DLD1 (cell line): ENCODE data around the gene SEPTIN3.

ENCODE experiments used
- in situ Hi-C: cut with HindIII; loops from 2 replicates; pipeline ENCODE4 v1.10.0; 2017; ENCODE audit warnings: low sequenced_read_pairs

SEPTIN3 gene

GRCh38 chr22:42007922-42008321 is 38.7 kb downstream of the SEPTIN3 start:
- in situ Hi-C loops = no loop called here

GRCh38 chr22:42010778-42011177 is 41.5 kb downstream of the SEPTIN3 start:
- in situ Hi-C loops = loop anchor here (10.0 kb wide), 1 partner anchor 454 kb away; no protein-coding TSS in a partner anchor

- in situ Hi-C loops = loop anchor here (10.0 kb wide), 1 partner anchor 451 kb away; no protein-coding TSS in a partner anchor
Observed at GRCh38 chr22:42013385-42013784, 44.1 kb downstream of the SEPTIN3 start.

GRCh38 chr22:42016111-42016510 is 46.9 kb downstream of the SEPTIN3 start:
- in situ Hi-C loops = loop anchor here (10.0 kb wide), 1 partner anchor 449 kb away; no protein-coding TSS in a partner anchor

GRCh38 chr22:42018224-42018623 is 49.0 kb downstream of the SEPTIN3 start:
- in situ Hi-C loops = loop anchor here (10.0 kb wide), 1 partner anchor 447 kb away; no protein-coding TSS in a partner anchor
